ENCODE measurements around the gene NDST3. TPM values are rescaled to one million over a fixed set of nuclear protein-coding genes. Genes with fewer than 3 reads are reported as not detected.

The NDST3 gene
- total RNA-seq, 4 donors from 2014 or later: 0.11 to 2.4 (median 0.71) TPM

- no peaks in the 10 kb centered on the region for H3K36me3 ChIP-seq
- H3K27me3 ChIP-seq: no peaks in the 10 kb centered on the region
- no peak for DNase-seq
- no peak overlapping the region for H3K27ac ChIP-seq
- intact Hi-C loops (cut with DNase I): no loop called here
- no peaks in the 10 kb centered on the region for H3K4me1 ChIP-seq
- H3K4me3 ChIP-seq (replicated peaks in 1 of 3): no peak overlapping the region
- H3K9me3 ChIP-seq: no peaks in the 10 kb centered on the region
- WGBS, 2 donors: 82 to 84% methylated on average over 3 of the region's 3 CpGs
- TF ChIP-seq CTCF (IDR thresholded peaks at IDR 0.05) (no peak), POLR2A (IDR thresholded peaks at IDR 0.05) (no peak)
These were observed 28.4 kb upstream of the NDST3 start for GRCh38 chr4:118005883-118006282.

GRCh38 chr4:118012142-118012541 lies 22.1 kb upstream of the NDST3 start:
- H3K9me3 ChIP-seq: no peaks in the 10 kb centered on the region
- H3K4me3 ChIP-seq (replicated peaks in 1 of 3): no peak overlapping the region
- DNase-seq: no peak
- H3K36me3 ChIP-seq: no peaks in the 10 kb centered on the region
- no peaks in the 10 kb centered on the region for H3K4me1 ChIP-seq
- intact Hi-C loops (cut with DNase I): no loop called here
- WGBS, 2 donors: 89 to 95% methylated on average over 2 of the region's 2 CpGs
- no peak for TF ChIP-seq CTCF (IDR thresholded peaks at IDR 0.05)
- no peak for TF ChIP-seq POLR2A (IDR thresholded peaks at IDR 0.05)
- H3K27ac ChIP-seq: no peak overlapping the region
- no peaks in the 10 kb centered on the region for H3K27me3 ChIP-seq

GRCh38 chr4:118014831-118015230 lies 19.5 kb upstream of the NDST3 start:
- intact Hi-C loops (cut with DNase I): no loop called here
- H3K4me1 ChIP-seq: no peaks in the 10 kb centered on the region
- no peaks in the 10 kb centered on the region for H3K27me3 ChIP-seq
- WGBS, 2 donors: 89 to 91% methylated on average over 3 of the region's 3 CpGs
- DNase-seq: no peak
- H3K36me3 ChIP-seq: no peaks in the 10 kb centered on the region
- TF ChIP-seq CTCF (IDR thresholded peaks at IDR 0.05) (no peak), POLR2A (IDR thresholded peaks at IDR 0.05) (no peak)
- no peaks in the 10 kb centered on the region for H3K9me3 ChIP-seq
- no peak overlapping the region for H3K27ac ChIP-seq
- no peak overlapping the region for H3K4me3 ChIP-seq (replicated peaks in 1 of 3)

GRCh38 chr4:118018381-118019145 lies 15.7 kb upstream of the NDST3 start:
- Histone ChIP-seq H3K4me3 (replicated peaks in 1 of 3) (no peak overlapping the region), H3K36me3 (no peaks in the 10 kb centered on the region), H3K27ac (no peak overlapping the region), H3K9me3 (no peaks in the 10 kb centered on the region), H3K27me3 (no peaks in the 10 kb centered on the region), H3K4me1 (no peaks in the 10 kb centered on the region)
- DNase-seq: no peak
- intact Hi-C loops (cut with DNase I): no loop called here
- no peak for TF ChIP-seq CTCF (IDR thresholded peaks at IDR 0.05)
- no peak for TF ChIP-seq POLR2A (IDR thresholded peaks at IDR 0.05)

GRCh38 chr4:118026806-118027205 lies 7.5 kb upstream of the NDST3 start:
- H3K27ac ChIP-seq: no peak overlapping the region
- no peaks in the 10 kb centered on the region for H3K36me3 ChIP-seq
- H3K4me1 ChIP-seq: no peaks in the 10 kb centered on the region
- WGBS, 2 donors: 73 to 76% methylated on average over 1 of the region's 1 CpG
- no peak for DNase-seq
- no peaks in the 10 kb centered on the region for H3K9me3 ChIP-seq
- intact Hi-C loops (cut with DNase I): no loop called here
- no peaks in the 10 kb centered on the region for H3K27me3 ChIP-seq
- TF ChIP-seq CTCF (IDR thresholded peaks at IDR 0.05) (no peak), POLR2A (IDR thresholded peaks at IDR 0.05) (no peak)
- no peak overlapping the region for H3K4me3 ChIP-seq (replicated peaks in 1 of 3)
